Measurements from ENCODE around the gene NECTIN3.

NECTIN3 gene

DNA sequence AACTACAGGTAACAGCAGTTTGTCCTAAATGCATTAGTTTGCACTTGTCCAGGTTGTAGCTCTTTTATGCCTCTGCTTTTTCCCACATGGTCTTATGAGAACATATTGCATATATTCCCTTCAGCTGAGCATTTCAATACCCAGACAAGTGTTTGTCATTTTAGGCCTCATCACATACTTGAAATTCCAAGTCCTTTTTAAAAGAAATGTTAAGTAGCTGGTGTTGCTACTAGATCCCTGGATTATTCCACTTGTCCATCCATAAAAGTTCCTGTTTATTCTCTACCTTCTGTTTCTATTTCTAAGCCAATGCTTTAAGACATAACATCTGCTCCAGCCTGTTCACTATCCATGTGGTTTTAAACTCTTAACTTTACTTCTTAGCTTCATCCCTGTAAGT lies 128.4 kb downstream of the NECTIN3 start:
- no peak overlapping the region for H3K4me2 ChIP-seq (ENCODE audit: insufficient read depth, low read length)
- H3K4me1 ChIP-seq (ENCODE audit: insufficient read depth, low read length) = peaks cover 10% of the 10 kb centered on the region
- H3K36me3 ChIP-seq (ENCODE audit: insufficient read depth, low read length) = peaks cover 27% of the 10 kb centered on the region
- H3K9me3 ChIP-seq (ENCODE audit: insufficient read depth, low read length, severe bottlenecking) = no peaks in the 10 kb centered on the region
- H2AFZ ChIP-seq (ENCODE audit: low read depth, low read length) = no peak overlapping the region
- no peaks in the 10 kb centered on the region for H3K79me2 ChIP-seq (ENCODE audit: insufficient read depth, low read length)
- H3K27me3 ChIP-seq (ENCODE audit: insufficient read depth, low read length, poor library complexity) = no peaks in the 10 kb centered on the region
- H3K9ac ChIP-seq (ENCODE audit: low read depth, low read length) = no peak overlapping the region
- no peak for TF ChIP-seq EZH2 (IDR thresholded peaks at IDR 0.05; ENCODE audit: borderline replicate concordance, low read depth, low read length, severe bottlenecking)
- TF ChIP-seq, protein P1, sequence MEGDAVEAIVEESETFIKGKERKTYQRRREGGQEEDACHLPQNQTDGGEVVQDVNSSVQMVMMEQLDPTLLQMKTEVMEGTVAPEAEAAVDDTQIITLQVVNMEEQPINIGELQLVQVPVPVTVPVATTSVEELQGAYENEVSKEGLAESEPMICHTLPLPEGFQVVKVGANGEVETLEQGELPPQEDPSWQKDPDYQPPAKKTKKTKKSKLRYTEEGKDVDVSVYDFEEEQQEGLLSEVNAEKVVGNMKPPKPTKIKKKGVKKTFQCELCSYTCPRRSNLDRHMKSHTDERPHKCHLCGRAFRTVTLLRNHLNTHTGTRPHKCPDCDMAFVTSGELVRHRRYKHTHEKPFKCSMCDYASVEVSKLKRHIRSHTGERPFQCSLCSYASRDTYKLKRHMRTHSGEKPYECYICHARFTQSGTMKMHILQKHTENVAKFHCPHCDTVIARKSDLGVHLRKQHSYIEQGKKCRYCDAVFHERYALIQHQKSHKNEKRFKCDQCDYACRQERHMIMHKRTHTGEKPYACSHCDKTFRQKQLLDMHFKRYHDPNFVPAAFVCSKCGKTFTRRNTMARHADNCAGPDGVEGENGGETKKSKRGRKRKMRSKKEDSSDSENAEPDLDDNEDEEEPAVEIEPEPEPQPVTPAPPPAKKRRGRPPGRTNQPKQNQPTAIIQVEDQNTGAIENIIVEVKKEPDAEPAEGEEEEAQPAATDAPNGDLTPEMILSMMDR (IDR thresholded peaks at IDR 0.05; ENCODE audit: borderline replicate concordance, extremely low read depth, low read length, poor library complexity, severe bottlenecking) = no peak
- DNase-seq = no peak
- no peak overlapping the region for H3K27ac ChIP-seq (ENCODE audit: low read length)
- H4K20me1 ChIP-seq (ENCODE audit: insufficient read depth, low read length) = no peaks in the 10 kb centered on the region
- no peak overlapping the region for H3K4me3 ChIP-seq (ENCODE audit: low read depth in 1 of 2, low read length in 2 of 2)
- ATAC-seq (ENCODE audit: insufficient read depth, low read depth) = no peak

DNA sequence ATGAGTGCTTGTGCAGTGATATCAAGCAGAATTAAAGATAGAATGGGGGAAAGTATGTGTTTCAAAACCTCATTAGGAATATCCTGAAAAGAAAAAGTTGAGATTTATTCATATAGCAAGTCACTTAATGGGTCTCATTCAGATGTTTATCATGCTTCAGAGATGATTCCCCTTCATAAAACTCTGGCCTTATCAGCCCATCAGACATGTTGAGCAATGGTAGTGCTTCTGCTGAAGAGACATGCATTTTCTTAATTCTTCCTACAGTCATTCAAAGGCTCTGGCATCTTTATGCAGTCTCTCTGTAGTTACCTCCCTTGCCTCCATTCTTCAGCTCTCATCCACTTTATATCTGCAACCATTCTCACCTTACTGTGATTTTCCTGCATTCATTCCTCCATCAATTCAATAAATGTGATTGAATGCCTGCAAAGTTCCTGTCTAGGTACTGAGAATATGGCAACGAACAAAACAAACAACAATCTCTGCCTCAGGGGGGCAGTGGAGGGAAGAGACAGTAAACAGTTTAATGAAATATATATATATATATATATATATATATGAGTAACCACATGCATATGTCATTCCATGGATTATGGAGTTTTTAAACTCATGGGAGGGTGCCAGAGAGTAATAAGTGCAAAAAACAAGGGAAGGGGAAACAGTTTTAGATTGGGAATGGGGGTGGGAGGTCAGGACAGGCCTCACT lies 138.5 kb downstream of the NECTIN3 start:
- H3K36me3 ChIP-seq (ENCODE audit: insufficient read depth, low read length) = no peaks in the 10 kb centered on the region
- H3K4me3 ChIP-seq (ENCODE audit: low read depth in 1 of 2, low read length in 2 of 2) = no peak overlapping the region
- no peak for ATAC-seq (ENCODE audit: insufficient read depth, low read depth)
- H3K9me3 ChIP-seq (ENCODE audit: insufficient read depth, low read length, severe bottlenecking) = no peaks in the 10 kb centered on the region
- H2AFZ ChIP-seq (ENCODE audit: low read depth, low read length) = no peak overlapping the region
- no peaks in the 10 kb centered on the region for H3K4me1 ChIP-seq (ENCODE audit: insufficient read depth, low read length)
- H3K4me2 ChIP-seq (ENCODE audit: insufficient read depth, low read length) = no peak overlapping the region
- peak; percentile 18 for DNase-seq
- H3K79me2 ChIP-seq (ENCODE audit: insufficient read depth, low read length) = no peaks in the 10 kb centered on the region
- no peaks in the 10 kb centered on the region for H3K27me3 ChIP-seq (ENCODE audit: insufficient read depth, low read length, poor library complexity)
- H3K9ac ChIP-seq (ENCODE audit: low read depth, low read length) = no peak overlapping the region
- H3K27ac ChIP-seq (ENCODE audit: low read length) = no peak overlapping the region
- no peaks in the 10 kb centered on the region for H4K20me1 ChIP-seq (ENCODE audit: insufficient read depth, low read length)
- TF ChIP-seq, protein P1 (IDR thresholded peaks at IDR 0.05; ENCODE audit: borderline replicate concordance, extremely low read depth, low read length, poor library complexity, severe bottlenecking) = peak; percentile 33
- TF ChIP-seq EZH2 (IDR thresholded peaks at IDR 0.05; ENCODE audit: borderline replicate concordance, low read depth, low read length, severe bottlenecking) = no peak

DNA sequence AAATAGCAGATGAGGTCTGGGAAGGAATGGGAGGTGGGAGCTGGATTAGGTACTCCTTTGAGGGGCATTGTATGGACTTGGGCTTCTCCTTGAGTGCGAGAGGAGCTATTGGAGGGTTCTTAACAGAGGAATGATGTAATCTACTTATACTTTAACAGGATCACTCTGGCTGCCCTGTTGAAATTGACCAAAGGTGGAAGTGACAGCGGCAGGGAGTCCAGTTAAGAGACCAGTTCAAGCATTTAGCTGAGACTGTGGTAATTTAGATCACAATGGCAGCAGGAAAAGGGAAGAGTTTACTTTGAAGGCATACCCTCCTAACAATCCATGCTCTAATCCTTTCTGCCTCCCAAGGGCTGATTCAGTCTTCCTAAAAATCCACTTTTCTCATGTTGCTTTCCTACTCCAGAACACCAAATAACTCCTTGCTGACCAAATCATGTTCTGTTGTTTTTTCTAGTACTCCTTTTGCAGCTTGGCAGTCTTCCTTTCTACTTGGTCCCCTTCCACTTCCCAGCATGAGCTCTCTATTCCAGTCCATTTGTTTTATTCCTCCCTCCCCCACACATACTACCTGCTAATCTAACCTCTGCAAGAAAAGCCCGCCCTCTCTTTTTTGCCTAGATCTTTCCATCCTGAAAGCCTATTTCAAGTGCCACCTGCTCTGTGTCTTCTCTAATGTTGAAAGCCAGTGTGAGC lies 139.4 kb downstream of the NECTIN3 start:
- Histone ChIP-seq H3K4me3 (ENCODE audit: low read depth in 1 of 2, low read length in 2 of 2) (no peak overlapping the region), H3K79me2 (ENCODE audit: insufficient read depth, low read length) (no peaks in the 10 kb centered on the region), H2AFZ (ENCODE audit: low read depth, low read length) (no peak overlapping the region), H3K9ac (ENCODE audit: low read depth, low read length) (no peak overlapping the region), H3K27ac (ENCODE audit: low read length) (no peak overlapping the region), H3K9me3 (ENCODE audit: insufficient read depth, low read length, severe bottlenecking) (no peaks in the 10 kb centered on the region), H4K20me1 (ENCODE audit: insufficient read depth, low read length) (no peaks in the 10 kb centered on the region), H3K27me3 (ENCODE audit: insufficient read depth, low read length, poor library complexity) (no peaks in the 10 kb centered on the region), H3K36me3 (ENCODE audit: insufficient read depth, low read length) (no peaks in the 10 kb centered on the region), H3K4me2 (ENCODE audit: insufficient read depth, low read length) (no peak overlapping the region), H3K4me1 (ENCODE audit: insufficient read depth, low read length) (no peaks in the 10 kb centered on the region)
- TF ChIP-seq EZH2 (IDR thresholded peaks at IDR 0.05; ENCODE audit: borderline replicate concordance, low read depth, low read length, severe bottlenecking) = no peak
- no peak for DNase-seq
- no peak for ATAC-seq (ENCODE audit: insufficient read depth, low read depth)

DNA sequence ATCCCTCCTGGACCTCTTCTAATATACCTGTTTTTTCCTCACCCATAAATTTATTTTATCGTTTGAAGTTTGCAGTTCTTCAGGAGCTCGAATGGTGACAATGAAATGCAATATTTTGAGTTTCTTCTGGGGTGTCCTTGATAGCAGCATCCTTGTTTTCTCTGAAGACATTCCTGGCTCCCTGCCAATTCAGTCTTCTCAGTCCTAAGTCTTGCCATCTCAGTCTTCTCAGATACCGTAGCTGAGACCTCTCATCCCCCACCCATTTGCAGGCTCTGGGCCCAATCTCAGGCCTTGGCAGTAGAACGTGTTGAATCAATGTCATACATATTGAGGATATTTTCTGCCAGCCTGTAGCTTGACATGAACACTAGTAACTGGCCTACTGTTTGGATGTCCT lies 140.9 kb downstream of the NECTIN3 start:
- no peak for ATAC-seq (ENCODE audit: insufficient read depth, low read depth)
- H3K4me2 ChIP-seq (ENCODE audit: insufficient read depth, low read length) = no peak overlapping the region

More for the DNA sequence above, 140.9 kb downstream of the NECTIN3 start:
- H3K4me1 ChIP-seq (ENCODE audit: insufficient read depth, low read length) = no peaks in the 10 kb centered on the region
- H3K36me3 ChIP-seq (ENCODE audit: insufficient read depth, low read length) = no peaks in the 10 kb centered on the region
- DNase-seq = no peak
- TF ChIP-seq EZH2 (IDR thresholded peaks at IDR 0.05; ENCODE audit: borderline replicate concordance, low read depth, low read length, severe bottlenecking) = no peak
- TF ChIP-seq, protein P1 (IDR thresholded peaks at IDR 0.05; ENCODE audit: borderline replicate concordance, extremely low read depth, low read length, poor library complexity, severe bottlenecking) = no peak
- H4K20me1 ChIP-seq (ENCODE audit: insufficient read depth, low read length) = no peaks in the 10 kb centered on the region
- H3K9me3 ChIP-seq (ENCODE audit: insufficient read depth, low read length, severe bottlenecking) = no peaks in the 10 kb centered on the region
- H3K27ac ChIP-seq (ENCODE audit: low read length) = no peak overlapping the region
- no peak overlapping the region for H3K9ac ChIP-seq (ENCODE audit: low read depth, low read length)
- no peak overlapping the region for H3K4me3 ChIP-seq (ENCODE audit: low read depth in 1 of 2, low read length in 2 of 2)
- no peak overlapping the region for H2AFZ ChIP-seq (ENCODE audit: low read depth, low read length)
- H3K79me2 ChIP-seq (ENCODE audit: insufficient read depth, low read length) = no peaks in the 10 kb centered on the region
- H3K27me3 ChIP-seq (ENCODE audit: insufficient read depth, low read length, poor library complexity) = no peaks in the 10 kb centered on the region
